Kidney tubule cell (primary cell): ENCODE data around the gene INSC.
A peak's percentile ranks its signal among the peaks of the same experiment; 100 is the strongest.
"Not testable (repeated sequence)": the region's sequence is repeated elsewhere in the genome, so short reads cannot be mapped to it uniquely, and the experiment has no call there.

Experiments used
- DNase-seq: peaks from one replicate; pipeline ENCODE4 v3.0.0-alpha.2; 2018; ENCODE audit warnings: low spot score

Gene INSC, protein sequence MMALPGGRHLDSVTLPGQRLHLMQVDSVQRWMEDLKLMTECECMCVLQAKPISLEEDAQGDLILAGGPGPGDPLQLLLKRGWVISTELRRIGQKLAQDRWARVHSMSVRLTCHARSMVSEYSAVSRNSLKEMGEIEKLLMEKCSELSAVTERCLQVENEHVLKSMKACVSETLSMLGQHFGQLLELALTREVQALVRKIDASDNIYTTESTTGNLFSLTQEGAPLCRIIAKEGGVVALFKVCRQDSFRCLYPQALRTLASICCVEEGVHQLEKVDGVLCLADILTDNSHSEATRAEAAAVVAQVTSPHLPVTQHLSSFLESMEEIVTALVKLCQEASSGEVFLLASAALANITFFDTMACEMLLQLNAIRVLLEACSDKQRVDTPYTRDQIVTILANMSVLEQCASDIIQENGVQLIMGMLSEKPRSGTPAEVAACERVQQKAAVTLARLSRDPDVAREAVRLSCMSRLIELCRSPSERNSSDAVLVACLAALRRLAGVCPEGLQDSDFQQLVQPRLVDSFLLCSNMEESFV

DNA sequence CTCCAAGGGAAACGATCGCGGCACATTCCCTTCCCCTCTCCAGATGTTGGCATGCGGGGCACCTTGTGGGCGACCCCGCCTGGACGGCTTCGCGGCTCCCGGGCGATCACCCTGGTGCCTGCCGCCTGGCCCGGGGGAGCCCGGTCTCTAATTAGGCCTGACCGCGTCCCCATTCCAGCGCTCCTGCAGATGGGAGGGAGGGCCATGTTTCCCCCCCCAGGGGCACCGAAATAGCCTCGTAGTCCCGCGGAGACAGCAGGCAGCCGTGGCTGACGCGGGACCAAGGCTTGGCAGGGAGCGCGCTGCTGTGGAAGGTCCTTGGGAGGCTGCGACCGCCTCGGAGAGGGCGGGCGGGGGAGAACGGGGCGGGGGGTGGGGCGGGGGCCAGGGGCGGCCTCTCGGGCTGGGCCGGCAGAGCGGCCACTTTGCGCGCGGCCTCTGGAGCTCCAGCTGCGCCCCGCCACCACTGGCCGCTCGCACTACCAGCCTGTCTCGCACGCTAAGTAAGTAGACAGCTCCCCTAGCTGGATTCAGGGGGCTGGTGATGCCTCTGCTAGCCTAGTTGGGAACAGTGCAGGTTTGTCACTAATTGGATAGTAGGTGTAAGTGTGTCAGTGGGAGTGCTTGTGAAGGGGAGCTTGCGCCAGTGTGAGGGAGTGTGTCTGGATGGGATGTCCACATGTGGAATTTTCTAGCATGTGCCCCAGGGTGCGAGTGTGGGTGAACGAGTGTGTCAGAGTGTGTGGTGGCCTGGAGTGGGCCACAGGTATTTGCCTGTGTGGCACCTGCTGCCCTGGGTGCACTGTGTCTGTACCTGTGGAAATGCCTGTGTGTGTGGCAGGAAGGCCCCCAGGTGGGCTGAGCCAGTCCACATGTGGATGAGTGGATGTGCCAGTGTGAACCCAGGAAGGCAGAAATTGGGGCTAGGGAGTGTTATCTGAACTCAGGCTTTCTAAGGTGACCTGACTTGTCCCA lies at the start of gene INSC:
Gene INSC, plus strand, starts transcription at position 423 of the 975 bp plus-strand sequence. CDS start 34,252 bp downstream, outside the sequence.
- peak; percentile 12 for DNase-seq

DNA sequence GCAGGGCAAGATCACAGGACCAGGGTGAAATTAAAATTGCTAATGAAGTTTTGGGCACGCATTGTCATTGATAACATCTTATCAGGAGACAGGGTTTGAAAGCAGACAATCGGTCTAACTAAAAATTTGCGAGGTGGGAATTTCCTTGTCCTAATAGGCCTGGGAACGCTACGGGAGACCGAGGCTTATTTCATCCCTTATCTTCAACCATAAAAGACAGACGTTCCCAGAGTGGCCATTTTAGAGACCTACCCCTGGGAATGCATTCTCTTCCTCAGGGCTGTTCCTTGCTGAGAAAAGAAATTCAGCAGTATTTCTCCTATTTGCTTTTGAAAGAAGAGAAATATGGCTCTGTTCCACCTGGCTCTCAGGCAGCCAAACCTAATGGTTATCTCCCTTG lies 45.0 kb upstream of the INSC start:
- DNase-seq: not testable (repeated sequence)

DNA sequence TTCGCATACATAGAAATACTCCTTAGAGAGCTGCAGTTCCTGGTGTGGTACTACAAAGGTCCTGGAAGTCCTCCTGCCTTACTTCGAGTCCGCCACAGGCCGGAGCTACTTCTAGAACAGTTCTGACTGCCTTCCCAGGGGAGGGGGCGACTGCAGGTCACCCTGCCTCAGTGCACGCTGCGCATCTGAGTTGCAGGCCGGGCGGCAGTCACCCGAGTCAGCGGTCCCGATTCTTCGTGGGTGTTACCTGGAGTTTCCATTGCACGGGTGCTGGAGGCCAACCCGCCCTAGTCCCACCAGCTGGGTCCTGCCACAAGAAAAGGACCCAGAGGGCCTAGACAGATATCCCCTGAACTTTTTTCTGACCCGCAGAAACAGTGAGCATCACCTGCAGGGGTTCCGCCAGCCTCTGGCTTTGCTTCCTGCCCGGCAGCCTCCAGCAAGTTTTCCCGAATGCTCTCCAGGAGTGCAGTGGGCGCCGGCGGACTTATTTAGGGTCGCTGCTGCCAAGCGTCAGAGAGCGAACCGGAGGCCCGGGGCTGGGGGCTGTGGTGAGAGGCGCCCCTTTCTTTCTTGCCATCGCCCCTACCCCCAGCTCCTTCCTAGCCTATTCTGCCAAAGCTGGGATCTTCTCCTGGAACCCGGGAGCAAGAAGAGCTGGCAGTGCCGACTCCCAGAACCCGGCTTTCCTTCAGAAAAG lies 43.0 kb upstream of the INSC start:
- no peak for DNase-seq

DNA sequence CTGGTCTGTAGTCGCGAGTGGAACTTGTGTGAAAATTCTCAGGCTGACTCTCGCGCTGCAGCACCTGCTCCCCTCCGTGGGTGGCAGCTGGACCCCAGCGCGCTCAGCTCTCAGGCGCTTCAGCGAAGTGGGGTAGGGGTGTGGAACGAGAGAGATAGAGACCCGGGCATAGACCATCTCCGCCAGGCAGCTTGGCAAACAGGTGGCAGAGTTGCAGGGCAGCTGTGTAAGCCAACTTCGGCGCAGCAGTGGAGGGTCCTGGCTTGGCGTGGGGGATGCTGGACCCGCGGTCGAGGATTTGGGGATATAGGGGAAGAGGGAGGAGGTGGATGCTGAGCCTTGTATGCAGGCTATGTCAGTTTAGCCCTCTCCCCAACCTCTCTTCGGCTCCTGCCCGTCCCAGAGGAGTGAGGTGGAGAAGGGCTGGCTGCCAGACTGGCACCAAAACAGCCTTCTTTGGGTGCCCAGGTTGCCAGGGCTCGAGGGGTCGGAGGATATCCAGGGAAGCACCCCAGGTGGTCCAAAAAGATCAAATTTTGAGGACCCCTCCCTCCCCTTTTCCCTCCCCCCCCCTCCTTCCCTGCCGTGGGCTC lies 42.1 kb upstream of the INSC start:
- DNase-seq: no peak

DNA sequence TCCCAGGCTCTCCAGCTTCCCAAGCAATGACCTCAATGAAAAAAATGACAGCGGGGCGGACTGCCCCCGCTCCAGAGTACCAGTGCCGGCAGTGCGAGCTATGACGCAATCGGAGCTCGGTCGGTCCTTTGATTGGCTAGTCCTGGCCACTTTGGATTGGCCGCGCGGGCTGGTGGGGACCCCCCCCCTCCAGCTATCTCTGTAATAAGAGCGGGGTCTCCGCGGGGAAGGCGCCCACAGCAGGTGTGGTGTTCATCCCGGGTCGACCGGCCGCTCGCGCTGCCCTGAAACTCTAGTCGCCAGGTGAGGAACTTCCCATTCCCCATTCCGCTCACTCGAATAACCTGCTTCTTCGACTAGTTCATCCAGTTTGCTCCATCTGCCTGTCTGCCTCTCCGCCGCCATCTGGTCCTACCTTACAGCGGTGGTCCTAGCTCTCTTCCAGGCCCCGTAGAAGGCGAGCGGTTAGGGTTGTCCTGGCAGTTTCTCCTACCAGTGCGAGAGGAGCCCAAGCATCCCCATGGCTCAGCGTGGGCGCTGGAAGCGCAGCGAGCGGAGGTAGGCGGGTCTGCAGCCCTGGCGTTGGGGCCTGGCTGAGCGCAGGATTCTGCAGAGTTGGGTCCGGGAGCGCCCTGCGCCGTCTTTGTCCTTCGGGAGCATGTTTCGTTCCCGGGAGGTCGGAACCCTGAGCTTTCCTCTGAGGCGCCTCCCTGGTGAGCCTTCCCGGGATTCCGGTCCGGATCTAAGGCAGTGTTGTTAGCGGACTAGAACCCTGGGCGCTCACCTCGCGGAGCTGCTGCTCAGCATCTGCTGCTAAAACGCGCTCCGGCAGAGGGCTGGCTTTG lies 41.1 kb upstream of the INSC start, which contains the start of gene CALCB:
Gene CALCB, plus strand, starts transcription at position 233 of the 845 bp plus-strand sequence. CDS start 1,126 bp downstream, outside the sequence.
- peak; percentile 34 for DNase-seq

DNA sequence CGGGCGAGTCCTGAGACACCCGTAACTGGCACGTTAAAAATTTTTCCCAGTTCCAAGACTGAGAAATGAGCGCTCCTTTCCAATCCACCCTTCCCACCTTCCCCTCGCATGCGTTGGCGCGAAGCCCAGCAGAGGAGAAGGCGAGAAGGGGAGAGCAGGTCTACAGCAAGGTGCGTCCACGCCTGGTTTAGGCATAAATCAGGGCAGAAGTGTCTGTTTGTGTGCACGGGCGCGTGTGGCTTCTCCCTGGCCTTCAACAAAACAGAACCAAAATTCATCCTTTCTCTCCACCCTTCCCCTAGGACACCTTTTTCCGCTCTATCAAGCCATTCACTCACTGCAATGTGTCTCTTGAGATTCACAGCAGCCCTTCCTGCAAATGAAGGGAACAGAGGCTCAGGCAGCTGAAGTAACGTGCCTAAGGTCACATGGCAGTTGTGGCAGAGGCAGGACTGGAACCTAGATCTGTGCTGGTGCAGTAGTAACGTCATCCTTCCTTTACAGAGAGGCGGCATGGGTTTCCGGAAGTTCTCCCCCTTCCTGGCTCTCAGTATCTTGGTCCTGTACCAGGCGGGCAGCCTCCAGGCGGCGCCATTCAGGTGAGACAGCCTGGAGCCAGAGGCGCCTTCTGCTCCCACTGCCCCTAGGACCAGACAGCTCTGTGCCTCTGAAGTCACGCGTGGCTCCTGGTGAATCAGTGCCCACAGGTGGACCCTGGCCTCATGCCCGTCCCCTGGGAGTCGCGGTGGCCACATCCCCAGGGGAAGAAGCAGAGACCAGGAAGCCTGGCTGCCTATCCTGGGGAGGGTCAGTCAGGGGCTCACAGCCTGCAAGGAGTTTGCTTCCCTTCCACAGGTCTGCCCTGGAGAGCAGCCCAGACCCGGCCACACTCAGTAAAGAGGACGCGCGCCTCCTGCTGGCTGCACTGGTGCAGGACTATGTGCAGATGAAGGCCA lies 40.2 kb upstream of the INSC start:
- peak; percentile 94 for DNase-seq

DNA sequence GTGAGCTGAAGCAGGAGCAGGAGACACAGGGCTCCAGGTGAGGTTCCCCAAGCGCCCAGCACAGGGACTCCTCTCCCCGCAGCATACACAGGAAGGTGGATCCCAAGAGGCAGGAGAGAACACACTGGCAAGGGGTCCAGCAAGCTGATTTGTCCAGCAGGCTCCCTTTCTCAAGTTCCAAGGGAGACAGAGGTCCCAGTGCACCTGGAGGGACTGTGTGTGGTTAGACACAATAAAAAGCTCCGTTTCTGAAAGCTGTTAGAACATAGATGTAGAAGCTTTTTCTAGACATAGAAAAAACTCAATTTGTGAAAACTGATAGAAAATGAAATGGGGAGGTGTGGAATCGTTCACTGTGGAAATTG lies 39.6 kb upstream of the INSC start:
- DNase-seq: no peak

DNA sequence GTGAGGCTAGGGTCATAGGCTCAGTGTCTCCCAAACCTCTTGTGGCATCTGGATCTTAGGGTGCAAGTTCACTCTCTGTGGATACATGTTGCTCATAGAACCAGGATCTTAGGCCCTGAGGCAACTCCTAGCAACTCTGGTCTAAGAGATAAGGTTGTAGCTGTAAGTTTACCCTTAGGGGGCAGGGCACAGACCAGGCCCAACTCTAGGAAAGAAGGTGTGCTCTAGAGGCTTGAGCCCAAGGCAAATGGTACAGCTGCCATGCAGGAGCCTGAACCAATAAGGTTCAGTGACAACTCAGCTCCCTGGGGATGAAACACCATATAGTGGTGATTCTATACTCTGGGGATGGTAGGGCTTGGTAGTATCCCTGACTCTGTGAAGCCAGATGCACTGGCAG lies 23.5 kb upstream of the INSC start:
- no peak for DNase-seq

DNA sequence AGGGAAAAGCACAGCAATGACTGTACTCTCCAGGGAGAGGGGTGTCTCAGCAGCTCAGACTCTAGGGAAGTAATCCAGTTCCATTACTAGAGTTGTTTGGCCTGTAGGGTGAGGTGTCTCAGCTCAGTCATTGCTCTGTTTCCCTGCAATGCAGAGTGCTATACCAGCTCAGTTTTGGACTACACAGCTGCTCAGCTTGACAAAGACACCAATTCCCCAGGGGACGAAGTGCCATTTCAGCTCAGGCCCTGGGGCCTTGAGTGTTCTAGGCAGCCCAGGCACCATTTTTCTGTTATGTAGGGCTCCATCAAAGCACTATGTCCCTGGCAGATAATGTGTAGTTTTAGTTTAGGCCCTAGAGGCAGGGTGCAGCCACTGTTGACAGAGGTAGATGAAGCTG lies 23.1 kb upstream of the INSC start:
- DNase-seq: no peak

DNA sequence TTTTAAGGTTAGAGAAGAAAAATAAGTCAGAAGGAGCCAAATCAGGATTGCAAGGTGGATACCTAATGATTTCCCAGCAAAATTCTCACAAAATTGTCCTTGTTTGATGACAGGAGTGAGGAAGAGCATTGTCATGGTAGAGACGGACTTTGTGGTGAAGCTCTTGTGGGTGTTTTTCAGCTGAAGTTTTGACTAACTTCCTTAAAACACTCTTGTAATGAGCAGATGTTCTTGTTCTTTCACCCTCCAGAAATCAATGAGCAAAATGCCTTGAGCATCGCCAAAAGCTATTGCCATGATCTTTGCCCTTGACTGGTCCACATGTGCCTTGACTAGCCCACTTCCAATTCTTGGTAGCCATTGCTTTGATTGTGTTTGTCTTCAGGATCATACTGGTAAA lies 21.3 kb upstream of the INSC start:
- DNase-seq: no peak

DNA sequence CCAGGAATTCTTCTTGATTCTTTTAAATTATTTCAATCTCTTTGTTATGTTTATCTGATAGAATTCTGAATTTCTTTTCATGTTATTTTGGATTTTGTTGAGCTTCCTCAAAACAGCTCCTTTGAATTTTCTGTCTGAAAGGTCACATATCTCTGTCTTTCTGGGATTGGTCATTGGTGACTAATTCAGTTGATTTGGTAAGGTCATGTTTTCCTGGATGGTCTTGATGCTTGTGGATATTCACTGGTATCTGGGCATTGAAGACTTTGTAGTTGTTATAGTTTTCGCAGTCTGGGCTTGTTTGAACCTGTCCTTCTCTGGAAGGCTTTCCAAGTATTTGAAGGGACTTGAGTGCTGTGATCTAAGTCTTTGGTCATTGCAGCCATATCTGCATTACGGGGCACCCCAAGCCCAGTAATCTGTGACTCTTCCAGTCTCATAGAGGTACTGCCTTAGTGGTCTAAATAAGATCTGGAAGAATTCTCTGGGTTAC lies 18.9 kb upstream of the INSC start:
- peak; percentile 32 for DNase-seq

DNA sequence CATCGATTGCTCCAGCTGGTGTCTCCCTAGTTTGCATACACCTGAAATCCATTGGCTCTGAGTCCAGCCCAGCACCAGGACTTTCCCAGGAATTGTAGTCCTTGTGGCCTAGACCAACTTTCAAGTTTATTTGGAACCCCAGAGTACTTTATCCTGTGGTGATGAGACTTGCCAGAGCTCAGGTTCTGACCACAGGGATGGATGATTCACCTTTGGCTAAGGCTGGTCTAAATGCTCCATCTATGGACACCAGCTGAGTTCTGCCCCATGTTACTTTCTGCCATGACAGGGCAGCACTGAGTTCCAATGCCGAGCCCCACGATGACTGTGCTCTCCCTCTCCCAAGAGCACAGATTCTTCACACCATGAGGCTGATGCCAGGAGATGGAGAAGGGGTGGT lies 17.3 kb upstream of the INSC start:
- peak; percentile 27 for DNase-seq

DNA sequence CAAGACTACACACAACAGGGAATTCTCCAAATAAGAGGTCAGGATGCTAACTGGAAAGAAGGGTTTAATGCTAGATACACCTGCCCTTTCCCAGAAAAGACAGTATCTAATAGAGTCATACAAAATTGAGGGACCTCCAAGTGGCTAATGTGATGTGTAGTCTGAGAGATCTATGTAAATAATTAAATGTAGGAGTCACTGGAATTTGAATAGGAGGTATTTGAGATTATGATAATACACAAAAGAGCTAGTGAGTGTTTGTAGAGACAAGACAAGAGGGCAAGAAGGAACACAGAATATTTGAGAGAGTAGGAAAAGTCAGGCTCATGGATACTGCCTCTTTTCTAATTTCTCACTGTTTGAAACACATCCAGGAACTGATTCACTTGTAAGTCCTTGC lies 15.5 kb upstream of the INSC start:
- no peak for DNase-seq

DNA sequence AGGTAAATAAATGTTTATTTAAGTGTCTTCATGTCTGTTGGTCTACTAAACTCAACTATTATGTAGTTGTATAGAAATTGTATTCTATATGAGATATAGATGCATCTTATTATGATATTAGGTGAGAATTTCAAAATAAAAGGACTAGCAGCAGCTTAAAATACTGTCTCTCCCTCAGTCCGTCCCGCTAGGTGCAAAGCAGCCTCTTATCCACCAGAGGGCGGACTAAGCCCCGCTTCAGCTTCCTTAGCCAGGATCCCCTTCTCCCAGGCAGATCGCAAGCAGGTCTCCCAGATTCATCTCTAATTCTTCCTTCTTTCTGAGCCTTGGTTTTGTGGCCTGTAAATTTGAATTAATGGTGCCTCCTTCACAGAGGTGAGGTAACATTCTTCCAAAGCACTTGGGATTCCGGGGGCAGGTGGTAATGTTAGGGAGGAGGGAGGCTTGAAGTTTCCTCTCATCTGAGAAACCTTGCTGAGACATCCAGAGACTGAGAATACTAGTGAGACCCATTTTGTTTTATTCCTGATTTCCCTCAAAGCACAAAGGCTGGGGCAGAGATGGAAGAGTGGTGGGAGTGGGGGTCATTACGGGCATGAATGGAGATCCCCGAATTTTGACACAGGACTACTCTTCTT lies 13.5 kb upstream of the INSC start:
- peak; percentile 75 for DNase-seq

DNA sequence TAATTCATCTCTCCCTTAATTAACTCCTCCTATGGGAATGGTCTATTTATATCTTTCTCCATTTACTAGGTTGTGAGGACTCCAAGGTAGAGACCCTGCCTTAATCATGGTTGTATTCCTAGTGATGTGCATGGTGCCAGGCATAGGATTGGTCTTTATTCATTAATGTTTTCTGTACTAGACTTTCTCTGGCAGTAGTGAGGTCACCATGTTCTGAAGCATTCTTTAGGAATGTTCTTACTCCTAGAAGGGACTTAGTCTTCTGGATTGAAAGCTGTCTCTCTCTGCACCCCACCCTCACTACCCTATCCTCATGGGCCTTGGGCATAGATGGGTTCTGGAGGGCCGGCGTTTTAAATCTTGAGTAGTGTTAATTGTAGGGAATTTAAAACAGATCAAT lies 10.6 kb upstream of the INSC start:
- DNase-seq: peak; percentile 49

DNA sequence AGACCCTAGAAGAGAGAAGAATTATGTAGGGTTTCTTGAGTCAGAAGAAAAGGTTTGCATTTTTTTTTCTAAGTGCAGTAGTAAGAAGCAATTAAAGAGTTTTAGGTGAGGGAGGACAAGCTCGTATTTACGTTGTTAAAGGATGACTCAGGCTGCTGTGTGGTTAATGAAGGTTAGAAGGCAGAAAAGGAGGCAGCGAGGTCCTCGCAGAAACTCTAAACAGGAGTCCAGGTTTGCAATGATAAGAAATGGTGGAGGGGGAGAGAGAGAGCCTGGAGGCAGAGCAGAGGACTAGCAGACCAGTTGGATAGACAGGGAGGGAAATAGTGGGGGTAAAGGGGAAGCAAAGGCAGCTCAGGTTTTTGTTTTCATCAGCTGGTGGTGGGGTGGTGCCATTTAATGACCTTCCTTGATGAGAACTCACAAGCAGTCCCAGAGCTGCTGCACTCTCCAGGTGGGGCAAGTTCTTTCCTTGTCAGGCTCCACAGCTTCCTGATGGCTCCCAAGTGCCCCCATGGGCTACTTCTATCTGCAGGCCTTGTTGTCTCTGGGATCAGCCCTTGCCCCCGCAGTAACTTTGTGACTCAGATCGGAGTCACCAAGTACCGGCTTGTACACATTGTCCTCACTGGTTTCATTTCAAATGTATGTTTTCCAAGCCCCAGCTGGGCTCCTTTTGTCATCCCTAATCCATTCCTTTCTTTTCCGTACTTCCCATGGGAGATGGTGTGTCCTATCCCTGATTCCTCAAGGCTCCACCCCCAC lies 8.3 kb upstream of the INSC start:
- peak; percentile 77 for DNase-seq

DNA sequence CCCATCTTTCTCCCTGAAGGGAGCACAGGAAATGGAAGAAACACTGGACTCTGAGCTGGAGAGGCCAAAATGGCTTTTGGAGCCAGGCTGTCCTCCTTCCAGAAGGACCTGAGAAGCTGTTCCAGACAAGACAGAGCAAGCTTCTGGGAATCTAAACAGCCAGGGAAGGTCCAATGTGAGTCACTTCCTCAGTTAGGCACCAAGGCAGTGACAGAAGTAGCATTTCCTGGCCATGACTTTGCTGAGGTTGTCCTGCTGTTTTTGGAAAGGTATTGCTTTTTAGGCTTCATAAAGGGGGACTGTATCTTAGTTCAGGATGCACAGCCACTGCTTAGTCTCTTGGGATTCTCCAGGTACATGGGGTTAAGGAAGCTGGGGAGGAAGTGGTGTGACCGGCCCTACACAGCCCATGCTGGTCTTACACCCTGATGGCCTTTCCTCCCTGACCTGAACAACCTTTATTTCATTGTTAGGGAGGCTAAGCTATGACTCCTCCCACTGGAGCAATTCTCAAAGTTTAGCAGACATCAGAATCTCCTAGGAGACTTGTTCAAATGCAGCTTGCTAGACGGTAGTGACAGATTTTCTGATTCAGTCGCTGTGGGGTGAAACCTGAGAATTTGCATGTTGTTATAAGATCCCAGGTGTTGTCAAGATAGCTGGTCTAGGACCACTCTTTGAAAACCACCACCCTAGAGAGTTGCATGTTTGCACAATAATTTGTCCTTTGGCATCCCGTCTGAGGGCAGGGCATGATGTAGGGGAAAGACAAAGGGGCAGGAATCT lies 6.8 kb upstream of the INSC start:
- peak; percentile 58 for DNase-seq
